Muscle of arm (tissue), 12 donors: ENCODE results near the gene ITGA3. TPM values are rescaled to one million over a fixed set of nuclear protein-coding genes. Genes with fewer than 3 reads are reported as not detected.
"Not testable (repeated sequence)": the region's sequence is repeated elsewhere in the genome, so short reads cannot be mapped to it uniquely, and the experiment has no call there.

ENCODE experiments used
- DNase-seq: peaks from one replicate; pipeline ENCODE4 v3.0.0-alpha.2; 2013
- polyA plus RNA-seq, 12 donors: library from polyadenylated mRNA; unstranded; fragments of 120-200 nt; gene quantifications; one replicate each; pipeline ENCODE4 v1.2.1, GENCODE V29; 2013; ENCODE audit not compliant: insufficient read length in 12 of 12

Gene ITGA3
- polyA plus RNA-seq, 12 donors: 16.5 to 44.0 (median 30.0) TPM; not detected in 1

DNA sequence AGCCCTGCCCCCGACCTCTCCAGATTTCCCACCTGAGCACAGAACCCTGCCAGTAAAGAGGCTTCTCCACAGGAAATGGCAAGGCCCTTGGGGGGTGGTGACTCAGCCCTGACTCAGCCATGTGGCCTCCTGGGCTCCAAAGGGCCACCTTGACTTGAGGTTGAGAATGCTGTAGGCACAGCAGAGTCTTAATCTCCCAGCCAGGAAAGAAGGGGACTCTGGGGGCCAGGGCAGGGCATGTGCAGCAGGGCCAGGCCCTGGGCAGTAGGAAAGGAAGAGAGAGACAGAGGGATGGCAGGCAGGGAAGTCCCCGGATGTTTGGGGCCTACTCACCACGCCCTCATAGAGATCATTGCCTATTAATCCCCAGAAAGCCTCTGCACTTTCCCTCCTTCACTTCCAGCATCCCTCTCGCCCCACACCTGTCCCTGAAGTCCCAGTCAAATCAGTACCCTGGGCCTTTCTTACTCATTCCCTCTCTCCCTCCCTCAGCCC lies 4.8 kb upstream of the ITGA3 start:
- DNase-seq: no peak

DNA sequence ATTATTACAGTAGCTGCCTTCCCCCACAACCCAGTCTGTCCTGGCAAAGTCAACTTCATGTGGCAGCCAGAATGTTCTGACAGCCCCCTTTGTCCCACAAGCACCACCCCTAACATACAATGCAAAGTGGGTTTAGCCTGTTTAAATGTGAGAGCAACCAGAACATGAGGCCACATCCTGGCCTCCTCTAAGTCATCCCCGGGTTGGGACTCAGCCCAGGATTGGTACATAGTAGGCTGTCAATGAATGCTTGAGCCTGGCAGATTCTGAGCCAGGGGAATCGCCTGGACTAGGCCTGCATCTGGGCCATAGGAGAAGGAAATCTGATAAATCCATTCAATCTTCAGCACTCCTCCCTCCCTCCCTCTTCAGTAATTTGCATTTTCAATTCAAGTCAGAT lies 4.3 kb upstream of the ITGA3 start:
- no peak for DNase-seq

DNA sequence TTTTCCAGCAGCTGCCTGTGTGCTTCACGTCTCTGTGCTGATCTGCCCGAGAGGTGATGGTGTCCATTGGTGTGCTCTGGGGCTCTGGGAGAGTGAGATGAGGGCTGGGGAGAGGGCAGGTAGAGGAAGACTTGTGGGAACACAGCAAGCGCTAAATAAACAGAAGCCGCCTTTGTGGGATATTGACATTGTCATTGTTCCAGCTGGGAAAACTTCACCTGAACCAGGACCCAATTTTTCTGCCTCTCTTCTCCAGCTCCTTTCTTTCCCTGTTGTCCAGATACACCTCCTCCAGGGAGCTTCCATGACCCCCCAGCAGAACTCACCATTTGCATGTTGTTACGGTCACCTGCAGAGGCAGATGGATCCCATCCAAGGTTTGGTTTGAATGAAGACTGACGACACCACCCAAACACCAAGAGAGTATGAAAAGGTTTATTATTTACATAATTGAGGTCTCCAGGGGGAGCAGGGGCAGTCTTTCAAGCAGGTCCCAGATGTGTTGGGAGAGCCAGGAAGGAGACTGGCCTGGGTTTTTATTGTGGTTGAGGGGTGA lies 3.6 kb upstream of the ITGA3 start:
- no peak for DNase-seq

- no peak for DNase-seq
Measured at GRCh38 chr17:50052822-50053653, 2.9 kb upstream of the ITGA3 start.

- DNase-seq: no peak
Measured at GRCh38 chr17:50053654-50053960, 2.3 kb upstream of the ITGA3 start.

DNA sequence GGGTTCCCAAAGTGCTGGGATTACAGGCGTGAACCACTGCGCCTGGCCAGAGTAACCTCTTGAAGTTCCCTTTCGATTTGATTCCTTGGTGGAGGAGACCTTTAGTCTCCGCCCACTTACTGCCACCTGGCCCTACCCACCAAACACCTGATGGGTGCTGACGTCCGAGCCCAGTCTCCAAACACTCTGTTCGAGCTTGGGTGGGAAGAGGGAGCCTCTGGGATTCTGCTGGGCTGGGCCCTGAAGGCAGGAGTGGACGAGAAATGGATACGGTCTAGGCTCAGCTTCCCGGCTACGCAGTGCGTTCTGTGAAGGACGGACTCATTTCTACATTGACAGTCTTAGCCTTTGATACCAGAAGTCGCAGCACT lies 870 bp upstream of the ITGA3 start:
- DNase-seq: no peak

DNA sequence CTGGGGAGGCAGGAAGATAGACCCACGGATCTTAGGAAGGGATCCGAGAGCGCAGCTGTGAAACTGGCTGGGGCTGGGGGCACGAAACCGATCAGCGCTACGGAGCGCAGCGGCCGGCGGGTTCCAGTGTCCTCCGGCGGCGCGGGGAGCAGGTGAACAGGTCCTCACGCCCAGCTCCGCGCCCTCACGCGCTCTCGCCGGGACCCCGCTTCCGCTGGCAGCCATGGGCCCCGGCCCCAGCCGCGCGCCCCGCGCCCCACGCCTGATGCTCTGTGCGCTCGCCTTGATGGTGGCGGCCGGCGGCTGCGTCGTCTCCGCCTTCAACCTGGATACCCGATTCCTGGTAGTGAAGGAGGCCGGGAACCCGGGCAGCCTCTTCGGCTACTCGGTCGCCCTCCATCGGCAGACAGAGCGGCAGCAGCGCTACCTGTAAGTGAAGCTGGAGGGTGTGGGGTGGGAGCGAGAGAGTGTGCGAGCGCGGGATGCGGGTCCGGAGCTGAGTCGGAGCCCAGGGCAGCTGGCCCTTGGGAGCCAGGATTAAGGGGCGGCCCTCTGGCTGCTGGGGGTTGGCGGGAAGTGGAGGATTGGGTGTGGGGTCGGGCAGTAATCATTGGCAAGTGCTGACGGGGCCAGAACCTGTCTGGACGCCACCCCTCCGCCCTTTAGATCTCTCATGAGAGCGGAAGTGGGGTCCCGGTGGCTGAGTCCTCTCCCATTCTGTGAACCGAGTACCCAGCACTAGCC lies 479 bp downstream of the ITGA3 start:
- no peak for DNase-seq

- no peak for DNase-seq
Measured at GRCh38 chr17:50056961-50057330, 1.0 kb downstream of the ITGA3 start.

DNA sequence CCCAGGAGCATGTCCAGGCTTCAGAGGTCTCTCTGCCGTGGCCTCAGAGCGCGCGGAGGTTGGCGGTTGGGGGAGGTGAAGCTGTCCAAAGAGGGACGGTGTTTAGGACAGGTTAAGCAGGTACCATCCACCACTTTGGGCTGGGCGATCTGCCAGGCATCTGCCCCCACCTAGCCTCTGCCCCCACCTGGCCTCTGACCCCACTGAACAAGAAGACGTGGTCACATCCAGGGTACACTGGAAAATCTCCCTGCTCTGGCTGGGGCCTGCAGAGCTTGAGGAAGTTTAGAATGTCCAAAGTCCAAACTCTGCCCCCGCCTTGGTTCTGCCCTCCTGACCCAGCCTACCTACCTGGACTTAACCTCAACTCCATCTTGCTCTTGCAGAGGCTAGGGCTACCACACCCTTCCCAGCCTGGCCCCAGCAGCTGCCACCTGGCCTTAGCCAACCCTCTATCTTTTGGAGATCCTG lies 1.6 kb downstream of the ITGA3 start:
- no peak for DNase-seq

DNA sequence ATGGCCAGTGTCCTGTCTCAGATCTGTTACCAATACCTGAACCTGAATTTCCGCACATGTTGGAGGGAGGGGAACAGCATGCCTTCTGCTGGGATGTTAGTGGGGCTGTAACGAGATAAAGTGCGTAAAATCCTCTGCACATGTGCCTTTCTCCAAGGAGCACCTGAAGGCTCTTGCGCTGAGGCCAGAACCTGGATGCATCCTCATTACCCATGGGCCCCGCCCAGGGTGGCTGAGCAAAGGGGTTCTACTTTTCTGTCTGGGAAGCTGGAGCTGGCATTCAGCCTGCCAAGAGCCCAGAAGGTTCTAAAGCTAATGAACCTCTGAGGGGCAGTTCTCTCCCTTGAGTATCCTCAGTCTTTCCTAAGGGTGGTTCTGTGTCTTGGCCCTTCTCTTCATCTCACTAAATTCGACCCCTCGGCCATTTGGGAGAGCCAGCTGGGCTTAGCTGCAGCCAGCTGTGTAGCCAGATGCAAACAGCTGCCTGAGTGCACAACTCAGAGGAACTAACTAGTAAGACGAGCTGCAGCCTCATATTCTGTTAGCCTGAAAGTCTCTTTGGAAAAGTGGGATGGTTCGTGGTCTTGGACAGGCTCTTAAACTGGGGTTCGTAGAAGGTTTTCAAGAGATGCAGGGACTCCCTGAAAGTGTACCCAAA lies 2.5 kb downstream of the ITGA3 start:
- DNase-seq: no peak

DNA sequence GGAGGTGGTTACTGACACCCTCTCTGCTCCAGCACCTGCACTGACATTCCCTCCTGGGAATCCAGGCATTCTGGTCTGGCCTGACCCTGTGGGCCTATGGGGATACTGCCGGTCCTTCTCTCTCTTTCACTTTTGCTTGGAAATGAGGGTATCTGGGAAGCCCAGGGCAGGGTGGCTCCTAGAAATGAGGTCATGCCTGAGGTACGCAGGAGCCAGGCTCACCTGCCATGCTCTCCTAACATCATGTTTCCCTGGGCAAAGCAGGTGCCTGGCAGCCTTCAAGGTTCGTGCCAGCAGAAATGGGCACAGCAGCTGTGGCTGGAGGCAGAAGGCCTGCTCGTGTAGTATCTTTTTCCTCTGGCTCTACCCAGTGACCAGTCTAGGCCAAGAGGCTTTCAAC lies 3.3 kb downstream of the ITGA3 start:
- DNase-seq: no peak

GRCh38 chr17:50059759-50060273 lies 3.9 kb downstream of the ITGA3 start:
- no peak for DNase-seq

- DNase-seq: peak; percentile 79
Measured at GRCh38 chr17:50060951-50061712, 5.2 kb downstream of the ITGA3 start.

DNA sequence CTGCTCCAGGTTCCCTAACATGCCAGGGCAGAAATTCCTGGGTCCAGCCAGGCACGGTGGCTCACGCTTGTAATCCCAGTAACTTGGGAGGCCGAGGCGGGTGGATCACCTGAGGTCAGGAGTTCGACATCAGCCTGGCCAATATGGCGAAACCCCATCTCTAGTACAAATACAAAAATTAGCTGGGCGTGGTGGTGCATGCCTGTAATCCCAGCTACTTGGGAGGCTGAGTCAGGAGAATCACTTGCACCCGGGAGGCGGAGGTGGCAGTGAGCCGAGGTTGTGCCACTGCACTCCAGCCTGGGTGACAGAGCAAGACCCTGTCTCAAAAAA lies 5.8 kb downstream of the ITGA3 start:
- not testable (repeated sequence) for DNase-seq

DNA sequence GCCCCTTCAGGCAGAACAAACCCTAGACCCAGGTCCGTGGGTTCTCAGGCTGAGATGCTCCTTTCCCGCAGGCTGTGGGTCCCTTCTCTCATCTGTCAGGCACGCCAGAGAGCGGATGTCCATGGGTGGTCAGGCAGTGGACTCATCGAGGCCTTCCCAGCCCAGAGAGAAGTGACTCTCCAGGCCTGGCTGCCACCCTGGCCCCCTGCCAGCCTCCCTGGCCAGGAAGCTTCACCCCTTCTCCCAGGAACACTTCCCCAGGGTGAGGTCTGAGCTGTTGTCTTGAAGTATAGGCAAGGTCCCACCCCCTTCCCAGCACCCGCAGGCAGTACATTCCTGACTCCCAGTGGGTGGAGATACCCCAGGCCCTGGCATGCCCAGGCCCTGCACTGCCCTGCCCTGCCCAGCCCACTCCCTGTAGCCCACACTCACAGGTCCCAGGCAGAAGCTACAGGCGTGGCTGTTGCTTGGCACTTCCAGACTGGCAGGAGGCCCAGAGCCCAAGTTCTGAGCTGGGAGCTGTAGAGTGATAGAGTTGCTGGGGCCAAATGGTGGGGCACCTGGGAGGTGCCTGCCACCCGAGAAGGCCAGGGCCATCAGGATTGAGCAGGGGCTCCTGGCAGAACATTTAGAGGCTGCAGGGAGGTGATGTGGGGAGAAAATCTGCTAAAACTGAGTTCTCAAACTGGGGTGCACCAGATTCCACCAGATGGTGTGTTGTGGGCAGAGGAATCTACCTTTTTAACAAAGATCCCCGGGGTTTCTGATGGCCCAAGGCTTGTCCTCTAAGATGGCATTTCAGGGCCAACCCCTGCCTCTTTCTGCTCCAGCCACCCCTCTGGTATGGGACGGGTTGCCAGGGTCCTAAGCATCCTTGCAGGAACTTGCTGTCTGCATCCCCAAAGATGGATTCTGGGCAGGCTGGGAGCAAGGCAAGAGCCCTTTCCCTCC lies 6.7 kb downstream of the ITGA3 start:
- no peak for DNase-seq

- DNase-seq: no peak
Measured at GRCh38 chr17:50063561-50064252, 7.8 kb downstream of the ITGA3 start.

- no peak for DNase-seq
Measured at GRCh38 chr17:50064253-50065001, 8.5 kb downstream of the ITGA3 start.

DNA sequence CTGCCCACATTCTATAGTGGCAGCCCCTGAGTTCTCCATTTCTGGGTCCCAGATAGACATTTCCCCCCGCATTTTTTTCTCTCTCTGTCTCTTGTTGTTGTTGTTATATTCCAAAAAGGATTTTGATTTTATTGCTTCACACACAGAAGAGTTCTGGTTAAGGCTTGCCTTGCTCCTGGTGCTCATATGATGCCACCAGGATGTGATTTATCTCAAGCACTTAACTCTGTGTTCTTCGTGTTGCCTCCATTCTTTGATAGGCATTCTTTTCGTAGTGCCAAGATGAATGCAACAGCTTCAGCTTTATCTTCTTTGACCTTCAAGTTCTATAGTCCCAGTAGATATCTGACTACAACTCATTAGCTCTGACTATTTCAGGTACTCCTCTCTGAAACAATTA lies 9.1 kb downstream of the ITGA3 start:
- no peak for DNase-seq

GRCh38 chr17:50066995-50067394 lies 11.1 kb downstream of the ITGA3 start:
- no peak for DNase-seq
